Upper lobe of right lung (tissue), 1 donor: ENCODE results near the gene S100PBP. TPM values are rescaled to one million over a fixed set of nuclear protein-coding genes. Genes with fewer than 3 reads are reported as not detected.

ENCODE experiments used
- ATAC-seq: fragments of 200-7000 bp; cut with Tn5 transposase; one replicate; pipeline ENCODE4 v1.9.1; 2020; ENCODE audit warnings: mild to moderate bottlenecking, moderate library complexity
- DNase-seq: peaks from one replicate; pipeline ENCODE4 v3.0.0-alpha.2; 2020
- H3K27ac ChIP-seq: fragments of 200-600 bp; one replicate; pipeline ENCODE4 v1.8.0; 2022
- H3K27me3 ChIP-seq: fragments of 200-600 bp; one replicate; pipeline ENCODE4 v1.8.0; 2022; ENCODE audit warnings: mild to moderate bottlenecking
- H3K36me3 ChIP-seq: fragments of 200-600 bp; one replicate; pipeline ENCODE4 v1.8.0; 2022
- H3K4me1 ChIP-seq: fragments of 200-600 bp; one replicate; pipeline ENCODE4 v1.8.0; 2022
- H3K4me3 ChIP-seq: fragments of 200-600 bp; one replicate; pipeline ENCODE4 v1.8.0; 2022; ENCODE audit warnings: mild to moderate bottlenecking
- H3K9me3 ChIP-seq: fragments of 200-600 bp; one replicate; pipeline ENCODE4 v1.8.0; 2022
- intact Hi-C: fragments of 100-400 bp; cut with DNase I; formaldehyde crosslinking; loops from one replicate; pipeline ENCODE4 v1.11.0; 2022
- total RNA-seq: library from RNA; stranded (reverse); fragmentation: NEBNext Ultra II Directional; extraction: Animal tissue kit (Norgen Biotek cat#: 25700); gene quantifications from one replicate; pipeline ENCODE4 v1.2.1, GENCODE V29; 2021
- TF ChIP-seq, protein P1 (sequence below): fragments of 200-600 bp; IDR thresholded peaks from one replicate; pipeline ENCODE4 v1.8.0; 2022; ENCODE audit warnings: antibody characterized with exemption
- donor health status: DM: no; HTN: yes; CAD: no; lungs with severe emphysema.

The S100PBP gene
- total RNA-seq, 1 donor from 2014 or later = 34.9 TPM

DNA sequence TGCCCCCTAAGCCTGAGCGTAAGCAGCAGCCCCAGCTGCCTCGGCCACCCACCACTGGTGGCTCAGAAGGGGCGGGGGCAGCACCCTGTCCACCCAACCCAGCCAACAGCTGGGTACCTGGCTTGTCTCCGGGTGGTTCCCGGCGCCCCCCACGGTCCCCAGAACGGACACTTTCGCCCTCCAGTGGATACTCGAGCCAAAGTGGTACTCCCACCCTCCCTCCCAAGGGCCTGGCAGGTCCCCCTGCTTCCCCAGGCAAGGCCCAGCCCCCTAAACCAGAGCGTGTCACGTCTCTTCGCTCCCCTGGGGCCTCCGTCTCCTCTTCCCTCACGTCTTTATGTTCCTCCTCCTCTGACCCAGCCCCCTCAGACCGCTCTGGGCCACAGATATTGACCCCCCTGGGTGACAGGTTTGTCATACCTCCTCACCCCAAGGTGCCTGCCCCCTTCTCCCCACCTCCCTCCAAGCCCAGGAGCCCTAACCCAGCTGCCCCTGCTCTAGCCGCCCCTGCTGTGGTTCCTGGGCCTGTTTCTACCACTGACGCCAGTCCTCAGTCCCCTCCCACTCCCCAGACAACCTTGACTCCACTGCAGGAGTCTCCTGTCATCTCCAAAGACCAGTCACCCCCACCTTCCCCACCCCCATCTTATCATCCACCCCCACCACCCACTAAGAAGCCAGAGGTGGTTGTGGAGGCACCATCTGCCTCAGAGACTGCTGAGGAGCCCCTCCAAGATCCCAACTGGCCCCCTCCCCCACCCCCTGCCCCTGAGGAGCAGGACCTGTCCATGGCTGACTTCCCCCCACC is 46.5 kb upstream of the S100PBP start:
- H3K9me3 ChIP-seq = no peaks in the 10 kb centered on the region
- H3K36me3 ChIP-seq = peaks cover 37% of the 10 kb centered on the region
- no peak for ATAC-seq
- no peaks in the 10 kb centered on the region for H3K27me3 ChIP-seq
- TF ChIP-seq, protein P1, sequence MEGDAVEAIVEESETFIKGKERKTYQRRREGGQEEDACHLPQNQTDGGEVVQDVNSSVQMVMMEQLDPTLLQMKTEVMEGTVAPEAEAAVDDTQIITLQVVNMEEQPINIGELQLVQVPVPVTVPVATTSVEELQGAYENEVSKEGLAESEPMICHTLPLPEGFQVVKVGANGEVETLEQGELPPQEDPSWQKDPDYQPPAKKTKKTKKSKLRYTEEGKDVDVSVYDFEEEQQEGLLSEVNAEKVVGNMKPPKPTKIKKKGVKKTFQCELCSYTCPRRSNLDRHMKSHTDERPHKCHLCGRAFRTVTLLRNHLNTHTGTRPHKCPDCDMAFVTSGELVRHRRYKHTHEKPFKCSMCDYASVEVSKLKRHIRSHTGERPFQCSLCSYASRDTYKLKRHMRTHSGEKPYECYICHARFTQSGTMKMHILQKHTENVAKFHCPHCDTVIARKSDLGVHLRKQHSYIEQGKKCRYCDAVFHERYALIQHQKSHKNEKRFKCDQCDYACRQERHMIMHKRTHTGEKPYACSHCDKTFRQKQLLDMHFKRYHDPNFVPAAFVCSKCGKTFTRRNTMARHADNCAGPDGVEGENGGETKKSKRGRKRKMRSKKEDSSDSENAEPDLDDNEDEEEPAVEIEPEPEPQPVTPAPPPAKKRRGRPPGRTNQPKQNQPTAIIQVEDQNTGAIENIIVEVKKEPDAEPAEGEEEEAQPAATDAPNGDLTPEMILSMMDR = no peak
- no peak overlapping the region for H3K27ac ChIP-seq
- intact Hi-C loops = loop anchor here (5.0 kb wide), 1 partner anchor 59 kb away; no protein-coding TSS in a partner anchor
- peak; percentile 56 for DNase-seq
- peaks cover 33% of the 10 kb centered on the region for H3K4me1 ChIP-seq
- no peak overlapping the region for H3K4me3 ChIP-seq

DNA sequence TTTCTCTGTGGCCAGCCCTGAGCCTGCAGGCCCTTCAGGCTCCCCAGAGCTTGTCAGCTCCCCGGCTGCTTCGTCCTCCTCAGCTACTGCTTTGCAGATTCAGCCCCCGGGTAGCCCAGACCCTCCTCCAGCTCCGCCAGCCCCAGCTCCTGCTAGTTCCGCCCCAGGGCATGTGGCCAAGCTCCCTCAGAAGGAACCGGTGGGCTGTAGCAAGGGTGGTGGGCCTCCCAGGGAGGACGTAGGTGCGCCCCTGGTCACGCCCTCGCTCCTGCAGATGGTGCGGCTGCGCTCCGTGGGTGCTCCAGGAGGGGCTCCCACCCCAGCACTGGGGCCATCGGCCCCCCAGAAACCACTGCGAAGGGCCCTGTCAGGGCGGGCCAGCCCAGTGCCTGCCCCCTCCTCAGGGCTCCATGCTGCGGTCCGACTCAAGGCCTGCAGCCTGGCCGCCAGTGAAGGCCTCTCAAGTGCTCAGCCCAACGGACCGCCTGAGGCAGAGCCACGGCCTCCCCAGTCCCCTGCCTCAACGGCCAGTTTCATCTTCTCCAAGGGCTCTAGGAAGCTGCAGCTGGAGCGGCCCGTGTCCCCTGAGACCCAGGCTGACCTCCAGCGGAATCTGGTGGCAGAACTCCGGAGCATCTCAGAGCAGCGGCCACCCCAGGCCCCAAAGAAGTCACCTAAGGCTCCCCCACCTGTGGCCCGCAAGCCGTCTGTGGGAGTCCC is 45.7 kb upstream of the S100PBP start:
- H3K9me3 ChIP-seq = no peaks in the 10 kb centered on the region
- H3K27ac ChIP-seq = no peak overlapping the region

DNA sequence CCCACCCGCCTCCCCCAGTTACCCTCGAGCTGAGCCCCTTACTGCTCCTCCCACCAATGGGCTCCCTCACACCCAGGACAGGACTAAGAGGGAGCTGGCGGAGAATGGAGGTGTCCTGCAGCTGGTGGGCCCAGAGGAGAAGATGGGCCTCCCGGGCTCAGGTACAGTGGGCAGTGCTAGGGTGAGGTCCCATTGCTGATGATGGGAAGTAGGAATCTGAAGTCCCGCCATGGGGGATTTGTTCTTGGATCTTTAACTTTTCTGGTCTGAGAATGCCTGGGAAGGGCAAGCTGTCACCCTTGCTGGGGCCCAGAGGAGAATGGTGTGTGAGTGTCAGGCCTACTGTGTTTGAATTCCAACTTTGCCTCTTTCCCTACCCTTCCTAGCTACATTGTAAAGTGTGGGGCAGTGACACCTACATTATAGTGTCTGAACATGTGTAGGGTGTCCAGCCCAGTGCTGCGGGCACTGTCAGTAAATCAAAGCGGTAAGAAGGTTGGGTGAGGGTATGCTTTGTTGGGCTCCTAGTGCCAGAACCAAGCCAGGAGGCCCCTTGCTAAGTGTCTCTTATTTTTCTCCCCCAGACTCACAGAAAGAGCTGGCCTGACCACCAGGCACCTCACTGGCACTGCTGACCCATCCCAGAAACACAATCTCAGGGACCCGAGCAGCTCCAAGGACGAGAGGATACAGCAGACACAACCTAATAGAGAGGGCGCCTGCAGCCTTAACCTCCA is 45.0 kb upstream of the S100PBP start:
- intact Hi-C loops = loop anchor here (5.0 kb wide), 1 partner anchor 60 kb away; no protein-coding TSS in a partner anchor
- Histone ChIP-seq H3K27me3 (no peaks in the 10 kb centered on the region), H3K4me3 (no peak overlapping the region), H3K9me3 (no peaks in the 10 kb centered on the region), H3K4me1 (peaks cover 26% of the 10 kb centered on the region), H3K27ac (no peak overlapping the region), H3K36me3 (peaks cover 51% of the 10 kb centered on the region)
- TF ChIP-seq, protein P1 = no peak
- ATAC-seq (no peak), DNase-seq (no peak)

More for the DNA sequence above, 45.7 kb upstream of the S100PBP start:
- H3K4me3 ChIP-seq = no peak overlapping the region
- no peak for ATAC-seq
- H3K27me3 ChIP-seq = no peaks in the 10 kb centered on the region
- peaks cover 45% of the 10 kb centered on the region for H3K36me3 ChIP-seq
- DNase-seq = peak; percentile 60
- H3K4me1 ChIP-seq = peaks cover 33% of the 10 kb centered on the region
- intact Hi-C loops = loop anchor here (5.0 kb wide), 1 partner anchor 59 kb away; no protein-coding TSS in a partner anchor
- TF ChIP-seq, protein P1 = no peak

DNA sequence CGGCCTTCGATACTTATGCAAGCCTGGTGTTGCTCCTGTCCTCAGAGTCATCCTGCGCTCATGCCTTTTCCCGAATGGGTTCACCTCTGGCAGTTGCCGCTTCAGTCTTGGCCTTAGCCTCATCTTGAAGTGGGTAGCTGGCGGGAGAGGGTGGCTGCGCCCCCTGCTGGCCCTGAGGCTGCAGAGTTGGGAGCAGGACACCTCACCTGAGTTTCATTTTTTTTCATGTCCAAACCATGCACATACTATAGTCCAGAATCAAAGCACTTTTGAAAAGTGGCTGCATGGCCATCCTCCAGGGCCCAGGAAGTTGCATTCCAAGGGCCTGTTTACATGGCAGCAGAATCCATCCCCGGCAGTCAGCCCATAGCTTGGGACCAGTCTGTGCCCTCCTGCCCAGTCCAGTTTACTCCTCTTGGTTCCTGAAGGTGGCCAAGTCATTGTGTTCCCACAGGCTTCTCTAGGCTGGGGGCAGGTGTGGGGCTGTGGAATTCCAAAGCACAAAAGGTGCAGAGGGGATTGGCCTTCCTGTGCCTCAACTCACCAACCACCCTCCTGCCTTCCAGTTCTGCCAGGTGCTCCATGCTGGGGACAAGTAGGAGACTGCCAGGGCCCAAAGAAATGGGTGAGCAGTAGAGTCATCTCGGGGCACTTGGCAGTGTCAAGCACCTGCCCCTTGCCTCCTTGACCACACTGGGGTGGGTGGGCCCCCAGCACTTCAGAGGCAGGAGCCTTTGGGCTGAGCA is 44.3 kb upstream of the S100PBP start:
- H3K36me3 ChIP-seq = peaks cover 57% of the 10 kb centered on the region
- no peak overlapping the region for H3K27ac ChIP-seq
- DNase-seq (peak; percentile 91), ATAC-seq (peak; percentile 88)
- H3K4me3 ChIP-seq = no peak overlapping the region
- TF ChIP-seq, protein P1 = peak; percentile 91
- no peaks in the 10 kb centered on the region for H3K27me3 ChIP-seq
- intact Hi-C loops = loop anchor here (5.0 kb wide), 1 partner anchor 61 kb away; no protein-coding TSS in a partner anchor
- peaks cover 19% of the 10 kb centered on the region for H3K4me1 ChIP-seq
- no peaks in the 10 kb centered on the region for H3K9me3 ChIP-seq
